LHCN-M2 (cell line): ENCODE results near the gene GCNT4. TPM values are rescaled to one million over a fixed set of nuclear protein-coding genes. Genes with fewer than 3 reads are reported as not detected.

Source experiments
- DNase-seq: peaks from one replicate; pipeline ENCODE4 v3.0.0-alpha.2; 2012; ENCODE audit warnings: low read depth
- total RNA-seq: library from RNA; depleted of rRNA; stranded (reverse); fragments of >200 nt; gene quantifications from 2 replicates; pipeline ENCODE4 v1.2.3, GENCODE V29; 2014; rRNA removed

The GCNT4 gene
- total RNA-seq, 1 experiment from 2014 or later, result 0.23 TPM

DNA sequence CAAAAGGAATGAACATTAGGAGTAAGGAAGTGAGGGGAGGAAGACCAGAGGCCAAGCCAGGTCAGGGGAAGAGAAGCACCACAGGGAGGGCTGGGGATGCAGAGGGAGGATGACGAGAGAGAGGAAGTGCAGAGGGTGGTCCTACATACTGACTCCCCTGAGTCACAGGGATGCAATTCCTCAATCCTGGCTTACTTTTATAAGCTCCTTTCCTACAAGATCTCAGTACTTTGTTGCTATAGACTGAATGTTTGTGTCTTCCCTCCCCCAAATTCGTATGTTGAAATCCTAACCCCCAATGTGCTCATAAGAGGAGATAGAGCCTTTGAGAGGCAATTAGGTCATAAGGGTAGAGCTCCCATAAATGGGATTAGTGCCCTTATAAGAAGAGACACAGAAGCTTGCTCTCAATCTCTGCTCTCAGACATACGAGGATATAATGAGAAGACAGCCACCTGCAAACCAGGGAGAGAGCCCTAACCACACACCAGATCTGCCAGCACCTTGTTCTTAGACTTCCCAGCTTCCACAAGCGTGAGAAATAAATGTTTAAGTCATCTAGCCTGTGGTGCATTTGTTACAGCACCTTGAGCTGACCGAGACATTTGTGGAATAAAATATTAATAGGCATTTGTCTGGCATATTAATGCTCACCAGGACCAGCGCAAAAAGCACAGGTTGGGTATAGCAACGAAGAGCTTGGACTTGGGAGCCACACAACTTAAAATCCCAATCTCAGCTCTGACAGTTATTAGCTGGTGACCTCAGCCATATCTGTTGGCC, 33.4 kb downstream of the GCNT4 start:
- no peak for DNase-seq

DNA sequence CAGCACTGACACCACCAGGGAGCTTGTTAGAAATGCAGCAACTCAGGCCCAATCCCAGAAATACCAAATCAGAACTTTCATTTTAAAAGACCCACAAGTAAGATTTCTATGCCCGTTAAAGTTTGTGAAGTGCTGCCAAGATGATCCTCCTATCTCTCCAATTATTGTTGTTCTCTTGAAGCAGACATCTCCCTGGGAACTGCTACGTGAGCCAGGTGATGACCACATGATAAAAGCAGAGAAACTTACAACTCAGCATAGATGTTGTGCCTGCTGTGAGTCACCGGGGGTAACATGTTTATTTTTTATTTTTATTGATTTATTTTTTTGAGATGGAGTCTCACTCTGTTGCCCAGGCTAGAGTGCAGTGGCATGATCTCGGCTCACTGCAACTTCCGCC, 34.4 kb downstream of the GCNT4 start:
- DNase-seq, result no peak

DNA sequence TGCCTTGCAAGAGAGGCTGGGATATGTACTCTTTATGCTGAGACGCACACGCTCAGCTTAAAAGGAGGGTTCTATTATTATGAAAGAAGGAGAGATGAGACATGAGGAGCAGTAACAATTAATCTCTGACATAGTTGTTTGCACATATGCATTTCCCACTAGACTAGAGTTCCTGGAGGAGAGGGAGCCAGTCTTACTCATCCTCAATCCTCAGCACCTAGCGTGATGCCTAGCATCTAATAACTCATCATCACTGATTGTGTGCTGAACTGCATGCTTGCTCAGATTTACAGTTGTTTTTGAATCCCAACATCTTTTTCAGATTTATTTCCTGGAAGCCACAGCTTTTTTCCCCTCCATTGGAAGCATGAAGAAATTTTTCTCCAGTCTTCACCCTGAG, 35.5 kb downstream of the GCNT4 start:
- DNase-seq, result no peak

DNA sequence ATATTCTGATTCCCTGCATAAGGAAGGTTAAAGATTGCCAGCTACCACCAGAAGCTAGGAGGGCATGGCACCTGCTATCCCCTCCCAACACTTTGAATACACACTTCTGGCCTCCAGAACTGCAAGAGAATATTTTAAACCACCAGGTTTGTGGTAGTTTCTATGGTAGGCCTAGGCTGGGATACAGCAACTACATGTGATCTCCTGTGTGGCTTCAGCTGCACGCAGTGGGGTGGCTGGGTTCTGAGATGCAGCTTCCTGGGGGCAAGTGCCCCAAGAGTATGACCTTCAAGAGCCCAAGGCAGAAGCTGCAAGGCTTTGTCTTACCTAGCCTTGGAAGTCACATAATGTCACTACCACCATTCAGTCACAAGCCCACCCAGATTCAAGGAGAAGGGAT, 39.6 kb downstream of the GCNT4 start:
- no peak for DNase-seq

DNA sequence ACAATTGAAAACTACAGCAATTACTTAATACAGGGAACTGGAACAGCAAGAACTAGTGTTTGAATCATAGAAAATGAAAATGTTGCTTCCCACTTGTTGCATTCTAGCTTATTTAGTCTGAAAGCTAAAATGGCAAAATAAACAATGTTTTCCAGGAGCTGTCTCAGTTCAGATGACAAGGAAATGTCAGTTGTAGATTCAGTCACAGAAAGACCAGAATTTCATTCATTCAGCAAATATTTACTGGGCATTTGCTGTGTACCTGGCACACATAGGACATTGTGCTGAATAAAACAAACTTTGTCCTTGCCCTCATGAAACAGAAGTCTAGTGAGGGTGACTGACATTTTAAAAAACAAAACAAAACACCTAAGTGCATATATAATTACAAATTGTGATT, 41.5 kb downstream of the GCNT4 start:
- DNase-seq, result no peak

DNA sequence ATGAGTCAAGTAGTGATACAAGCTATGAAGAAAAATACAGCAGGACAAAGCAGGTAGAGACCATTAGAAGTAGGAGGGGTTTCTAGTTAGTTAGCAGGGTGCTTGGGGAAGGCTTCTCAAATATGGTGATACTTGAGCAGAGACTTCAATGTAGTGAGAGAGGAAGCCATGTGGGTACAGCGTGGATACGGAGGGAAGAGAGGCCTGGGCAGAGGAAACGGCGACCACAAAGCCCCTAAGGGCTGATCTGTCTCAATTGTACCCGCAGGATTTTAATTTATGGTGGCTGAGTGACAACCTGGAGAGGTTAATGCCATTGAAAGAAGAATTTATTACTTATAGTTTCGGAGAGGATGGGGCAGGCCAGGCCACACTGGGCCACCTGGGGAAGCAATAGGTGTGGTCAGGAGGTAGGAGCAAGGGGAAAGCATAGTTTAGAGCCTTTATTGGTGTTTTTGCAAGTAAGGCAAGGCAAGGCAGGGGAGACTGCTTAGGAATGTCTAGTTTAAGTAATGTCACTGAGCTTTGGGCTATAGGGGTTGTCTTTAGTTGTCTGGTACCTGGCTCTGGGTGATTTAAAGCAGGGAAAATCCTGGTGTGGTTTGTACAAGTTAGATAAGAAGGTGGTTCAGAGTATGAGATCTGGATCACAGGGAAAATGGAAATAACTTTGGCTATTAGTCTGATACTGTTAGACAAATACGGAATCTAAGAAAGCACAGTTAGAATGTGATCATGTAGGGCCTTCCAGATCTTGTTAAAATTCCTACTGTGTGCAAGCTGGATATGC, 42.6 kb downstream of the GCNT4 start:
- DNase-seq, result no peak

DNA sequence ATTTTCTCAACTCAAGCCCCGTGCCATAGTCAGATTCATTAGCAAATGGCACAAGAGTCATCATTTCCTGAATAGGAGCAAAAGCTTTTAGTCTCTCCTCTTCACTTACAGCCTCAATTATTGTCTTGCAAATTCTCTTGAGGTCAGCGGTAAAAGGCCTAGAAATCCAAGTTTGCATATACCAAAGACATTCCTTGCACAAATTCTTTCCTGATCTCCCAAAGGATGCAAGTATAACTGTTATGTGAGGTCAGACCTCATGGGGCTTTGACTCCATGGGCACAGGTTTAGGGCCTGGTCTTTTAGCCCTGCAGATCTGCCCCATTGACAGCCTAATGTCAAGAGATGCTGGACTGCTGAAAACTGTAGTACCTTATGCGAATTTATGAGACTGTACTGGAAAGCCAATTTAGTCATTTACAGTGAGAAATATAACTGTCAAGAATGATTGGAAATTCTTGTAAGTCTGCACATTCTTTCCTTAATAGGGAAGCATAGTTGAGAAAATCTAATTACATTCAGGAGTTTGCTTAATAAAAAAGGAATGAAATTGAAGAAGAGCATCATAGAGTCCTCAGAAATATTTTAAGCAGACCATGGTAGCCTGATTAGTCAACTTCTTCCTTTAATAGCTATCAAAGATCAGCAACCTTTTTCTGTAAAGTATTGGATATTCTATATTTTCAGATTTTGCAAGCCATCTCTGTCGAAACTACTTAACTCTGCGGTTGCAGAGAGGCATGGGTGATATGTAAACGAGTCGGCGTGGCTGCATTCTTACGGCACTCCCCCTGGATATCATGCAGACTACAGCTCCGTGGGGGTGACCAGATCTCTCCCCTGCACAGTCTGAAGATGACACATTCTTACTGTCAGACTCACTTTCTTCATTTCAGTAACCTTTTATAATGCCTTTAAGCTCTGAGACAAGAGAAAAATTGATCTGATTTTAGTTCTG, 45.2 kb downstream of the GCNT4 start:
- no peak for DNase-seq

DNA sequence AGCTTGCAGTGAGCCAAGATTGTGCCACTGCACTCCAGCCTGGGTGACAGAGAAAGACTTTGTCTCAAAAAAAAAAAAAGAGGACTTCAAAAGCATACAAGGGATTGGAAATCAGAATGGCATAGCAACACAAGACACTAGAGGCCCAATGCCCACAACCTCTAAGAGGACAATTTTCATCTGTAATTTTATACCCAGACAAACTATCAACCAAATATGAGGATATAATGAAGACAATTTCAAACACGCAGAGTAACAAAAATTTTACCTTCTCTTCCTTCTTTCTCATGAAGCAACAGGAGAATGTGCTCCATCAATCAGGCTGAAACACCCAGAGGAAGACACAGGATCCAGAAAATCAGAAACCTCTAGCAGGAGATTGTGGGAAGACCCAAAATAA, 46.8 kb downstream of the GCNT4 start:
- DNase-seq, result no peak

Other genes starting within 250 kb of the GCNT4 start
- 2.1 and 2.4 TPM in 2 replicates for gene FAM169A, start 186.2 kb downstream of the GCNT4 start, total RNA-seq
- not detected in 2 replicates for gene ANKRD31, start 184.3 kb upstream of the GCNT4 start, total RNA-seq